Measurements from ENCODE around the gene ABCG8.
A peak's percentile ranks its signal among the peaks of the same experiment; 100 is the strongest.

Gene ABCG8

DNA sequence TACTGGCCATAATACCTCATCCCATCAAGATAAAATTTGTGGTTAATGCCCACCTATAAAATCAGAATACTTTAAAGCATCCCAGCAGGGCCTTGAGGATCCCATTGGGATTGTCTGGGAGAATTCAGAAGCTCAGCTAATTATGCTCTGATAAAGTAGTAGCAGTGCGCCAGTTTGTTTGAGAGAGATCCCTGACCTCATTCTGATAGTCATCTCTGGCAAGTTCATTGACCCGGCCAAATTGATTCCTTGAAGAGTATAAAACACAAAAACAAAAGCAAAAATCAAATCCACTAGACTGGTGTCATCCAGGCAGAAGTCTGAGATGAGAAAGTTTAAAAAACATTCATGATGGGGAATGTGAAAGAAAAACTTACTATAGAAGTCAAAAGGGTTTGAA is 14.3 kb upstream of the ABCG8 start:
- in situ Hi-C loops (cut with MboI; ENCODE audit: low pct_unique_long_range_greater_than_20kb, low sequenced_read_pairs), result no loop called here
- no peak for DNase-seq

GRCh38 chr2:43824951-43825493 is 13.7 kb upstream of the ABCG8 start:
- in situ Hi-C loops (cut with MboI; ENCODE audit: low pct_unique_long_range_greater_than_20kb, low sequenced_read_pairs), result no loop called here
- DNase-seq, result no peak

DNA sequence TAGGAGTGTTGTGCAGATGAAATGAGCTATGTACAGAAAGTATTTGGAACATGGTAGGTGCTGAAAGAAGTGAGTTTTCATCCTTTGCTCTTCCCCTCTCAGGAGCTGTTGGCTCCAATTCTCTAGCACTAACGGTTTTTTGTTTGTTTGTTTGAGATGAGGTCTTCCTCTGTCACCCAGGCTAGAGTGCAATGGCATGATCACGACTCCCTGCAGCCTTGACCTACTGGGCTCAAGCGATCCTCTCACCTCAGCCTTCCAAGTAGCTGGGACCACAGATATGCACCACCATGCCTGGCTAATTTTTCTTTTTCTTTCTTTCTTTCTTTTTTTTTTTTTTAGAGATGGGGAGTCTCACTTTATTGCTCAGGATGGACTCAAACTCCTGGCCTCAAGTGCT is 12.9 kb upstream of the ABCG8 start:
- in situ Hi-C loops (cut with MboI; ENCODE audit: low pct_unique_long_range_greater_than_20kb, low sequenced_read_pairs), result no loop called here
- no peak for DNase-seq

DNA sequence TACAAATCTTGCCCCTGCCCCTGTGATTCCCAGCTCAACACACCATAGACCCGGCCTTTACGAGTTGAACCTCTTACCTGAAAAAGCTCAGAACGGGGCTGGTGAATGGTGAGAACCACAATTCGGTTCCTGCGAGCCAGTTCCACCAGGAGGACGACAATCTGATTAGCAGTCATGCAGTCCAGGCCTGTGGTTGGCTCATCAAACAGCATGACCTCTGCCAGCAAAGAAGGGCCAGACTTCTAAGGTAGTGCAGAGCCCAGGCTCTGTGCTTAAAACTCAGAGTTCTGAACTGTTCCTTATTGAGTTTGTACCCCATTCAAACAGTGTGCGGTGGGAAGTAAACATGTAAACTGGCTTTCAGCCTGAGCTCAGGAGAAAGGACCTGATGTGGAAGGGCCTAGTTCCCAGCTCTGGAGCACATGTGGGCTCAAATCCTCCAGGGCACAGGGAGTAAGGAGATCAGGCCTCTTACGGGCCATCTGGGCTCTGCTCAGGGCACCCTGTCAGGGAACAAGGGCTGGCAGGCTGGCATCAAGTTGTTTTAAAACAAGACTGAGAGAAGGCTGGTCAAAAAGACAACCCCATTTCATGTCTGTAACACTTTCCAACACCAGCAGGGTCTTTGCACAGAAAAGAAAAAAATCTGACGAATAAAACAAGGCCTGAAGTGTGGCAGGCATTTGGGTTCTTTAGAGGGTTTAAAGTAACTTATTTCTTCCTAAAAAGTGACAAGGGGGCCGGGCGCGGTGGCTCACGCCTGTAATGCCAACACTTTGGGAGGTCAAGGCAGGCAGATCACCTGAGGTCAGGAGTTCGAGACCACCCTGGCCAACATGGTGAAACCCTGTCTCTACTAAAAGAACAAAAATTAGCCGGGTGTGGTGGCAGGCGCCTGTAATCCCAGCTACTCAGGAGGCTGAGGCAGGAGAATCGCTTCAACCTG is 12.2 kb upstream of the ABCG8 start:
- in situ Hi-C loops (cut with MboI; ENCODE audit: low pct_unique_long_range_greater_than_20kb, low sequenced_read_pairs), result no loop called here

GRCh38 chr2:43831543-43832294 is 7.1 kb upstream of the ABCG8 start:
- DNase-seq, result no peak
- in situ Hi-C loops (cut with MboI; ENCODE audit: low pct_unique_long_range_greater_than_20kb, low sequenced_read_pairs), result no loop called here

More for the DNA sequence above, 12.2 kb upstream of the ABCG8 start:
- DNase-seq, result no peak

DNA sequence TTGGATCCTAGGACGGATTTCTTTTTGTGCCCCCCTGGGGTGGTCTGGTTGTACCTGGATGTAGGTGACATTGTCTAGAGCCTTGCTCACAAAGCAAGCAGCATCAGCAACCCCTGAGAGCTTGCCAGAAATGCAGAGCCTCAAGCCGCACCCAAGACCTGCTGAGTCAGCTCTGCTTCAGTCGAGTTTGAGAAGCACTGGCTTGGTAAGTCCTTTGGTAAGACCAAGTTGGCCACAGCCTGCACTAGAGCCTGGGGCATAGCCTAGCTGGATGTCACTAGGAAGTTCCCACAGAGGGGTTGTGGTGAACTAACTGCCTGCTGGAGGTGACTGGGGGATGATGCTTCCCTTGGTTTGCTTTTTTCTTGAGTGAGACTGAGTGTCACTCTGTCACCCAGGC is 6.3 kb upstream of the ABCG8 start:
- no peak for DNase-seq
- in situ Hi-C loops (cut with MboI; ENCODE audit: low pct_unique_long_range_greater_than_20kb, low sequenced_read_pairs), result no loop called here

DNA sequence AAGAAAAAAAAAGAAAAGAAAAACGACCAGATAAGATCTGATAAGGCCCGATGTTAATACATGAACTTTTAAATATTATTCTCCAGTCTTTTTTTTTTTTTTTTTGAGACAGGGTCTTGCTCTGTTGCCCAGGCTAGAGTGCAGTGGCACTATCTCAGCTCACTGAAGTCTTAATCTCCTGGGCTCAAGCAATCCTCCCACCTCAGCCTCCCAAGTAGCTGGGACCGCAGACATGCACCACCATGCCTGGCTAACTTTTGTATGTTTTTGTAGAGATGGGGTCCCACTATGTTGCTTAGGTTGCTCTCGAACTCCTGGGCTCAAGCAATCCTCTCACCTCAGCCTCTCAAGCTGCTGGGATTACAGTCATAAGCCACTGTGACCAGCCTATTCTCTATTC is 1.7 kb upstream of the ABCG8 start:
- DNase-seq, result no peak
- in situ Hi-C loops (cut with MboI; ENCODE audit: low pct_unique_long_range_greater_than_20kb, low sequenced_read_pairs), result no loop called here

DNA sequence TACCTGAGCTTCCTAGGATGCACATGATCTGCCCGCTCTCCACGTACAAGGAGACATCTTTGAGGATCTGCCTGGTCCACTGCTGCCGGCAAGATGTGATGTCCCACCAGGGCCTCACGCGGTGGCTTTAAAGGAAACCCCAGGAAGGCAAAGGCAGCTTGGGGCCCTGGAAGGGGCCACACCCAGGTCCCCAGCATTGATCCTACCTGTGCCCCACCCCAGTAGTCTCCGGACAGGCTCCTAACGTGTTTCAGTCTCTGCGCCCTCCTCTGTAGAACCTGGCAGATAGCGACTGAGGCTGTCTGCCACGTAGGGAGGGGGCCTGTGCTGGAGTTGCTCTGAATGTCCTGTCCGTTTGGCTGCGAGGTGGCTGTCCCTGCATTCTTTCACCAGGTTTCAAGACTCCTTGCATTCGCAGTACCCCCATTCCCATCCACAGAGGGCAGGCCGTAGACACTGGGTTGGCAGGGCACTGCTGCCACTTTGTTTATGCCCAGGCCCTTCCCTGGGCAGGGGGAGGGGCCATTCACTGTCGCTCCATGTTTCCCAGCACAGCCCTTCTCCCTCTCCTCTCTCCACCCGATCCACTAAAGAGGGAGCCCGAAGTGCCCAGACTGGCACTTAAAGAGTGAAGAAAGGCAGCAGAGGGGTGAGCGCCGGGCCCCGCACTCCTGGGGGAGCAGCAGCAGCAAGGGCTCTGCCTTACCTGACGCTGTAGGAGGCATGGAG is 776 bp upstream of the ABCG8 start:
- in situ Hi-C loops (cut with MboI; ENCODE audit: low pct_unique_long_range_greater_than_20kb, low sequenced_read_pairs), result no loop called here
- no peak for DNase-seq

DNA sequence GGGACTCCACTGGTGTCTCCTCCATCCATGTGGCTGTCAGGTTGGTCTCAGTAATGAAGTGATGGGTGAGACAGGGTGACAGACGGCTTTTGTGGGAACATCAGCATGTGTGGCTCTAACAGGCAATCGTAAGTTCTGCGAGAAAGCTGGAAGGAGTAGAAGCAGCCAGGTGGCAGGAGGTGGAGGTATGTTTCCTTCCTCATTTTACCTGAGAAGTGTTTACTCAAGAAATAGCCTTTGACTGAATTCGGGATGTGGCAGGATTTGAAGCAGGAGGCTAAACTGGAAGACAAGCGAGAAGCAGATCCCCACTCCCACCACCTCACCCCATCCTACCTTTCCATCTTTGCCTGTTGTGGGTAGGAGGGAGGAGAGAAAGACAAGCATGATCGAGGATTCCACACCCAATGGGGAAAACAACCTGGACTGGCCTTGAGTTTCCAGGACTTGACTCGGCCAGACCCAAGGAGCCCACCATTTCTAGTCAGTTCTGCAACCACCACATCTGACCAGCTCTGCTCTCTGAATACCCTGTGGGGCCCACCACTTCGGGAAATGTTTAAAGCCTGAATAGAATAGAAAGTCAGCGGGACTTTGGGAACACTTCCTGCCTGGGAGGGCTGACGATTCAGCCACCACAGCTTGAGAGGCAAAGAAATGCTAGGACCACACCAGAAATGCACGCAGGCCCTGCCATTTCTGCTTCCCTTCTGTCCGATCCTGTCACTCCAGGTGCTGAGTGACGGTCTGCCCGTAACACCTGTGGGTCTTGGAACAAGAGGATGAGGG is 1.2 kb downstream of the ABCG8 start:
- no peak for DNase-seq
- in situ Hi-C loops (cut with MboI; ENCODE audit: low pct_unique_long_range_greater_than_20kb, low sequenced_read_pairs), result no loop called here

DNA sequence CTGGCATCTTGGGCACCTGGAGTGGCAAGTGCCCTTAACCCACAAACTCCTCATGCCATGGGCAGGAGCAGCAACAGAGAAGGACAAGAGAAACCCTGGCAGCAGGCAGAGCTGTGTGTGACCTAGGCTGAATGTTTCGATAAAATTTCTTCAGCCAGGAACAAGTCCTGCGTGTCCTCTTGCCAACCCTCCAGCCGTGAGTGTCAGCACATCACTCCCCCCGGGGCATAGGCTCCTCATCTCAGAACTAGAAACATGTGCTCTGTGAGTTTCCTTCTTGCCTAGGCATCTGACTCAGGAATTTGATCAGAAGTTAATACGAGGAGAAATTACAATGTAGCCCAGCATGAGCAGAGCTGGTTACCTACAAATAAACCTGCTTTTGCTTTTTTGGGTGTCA is 2.2 kb downstream of the ABCG8 start:
- in situ Hi-C loops (cut with MboI; ENCODE audit: low pct_unique_long_range_greater_than_20kb, low sequenced_read_pairs), result no loop called here
- no peak for DNase-seq

DNA sequence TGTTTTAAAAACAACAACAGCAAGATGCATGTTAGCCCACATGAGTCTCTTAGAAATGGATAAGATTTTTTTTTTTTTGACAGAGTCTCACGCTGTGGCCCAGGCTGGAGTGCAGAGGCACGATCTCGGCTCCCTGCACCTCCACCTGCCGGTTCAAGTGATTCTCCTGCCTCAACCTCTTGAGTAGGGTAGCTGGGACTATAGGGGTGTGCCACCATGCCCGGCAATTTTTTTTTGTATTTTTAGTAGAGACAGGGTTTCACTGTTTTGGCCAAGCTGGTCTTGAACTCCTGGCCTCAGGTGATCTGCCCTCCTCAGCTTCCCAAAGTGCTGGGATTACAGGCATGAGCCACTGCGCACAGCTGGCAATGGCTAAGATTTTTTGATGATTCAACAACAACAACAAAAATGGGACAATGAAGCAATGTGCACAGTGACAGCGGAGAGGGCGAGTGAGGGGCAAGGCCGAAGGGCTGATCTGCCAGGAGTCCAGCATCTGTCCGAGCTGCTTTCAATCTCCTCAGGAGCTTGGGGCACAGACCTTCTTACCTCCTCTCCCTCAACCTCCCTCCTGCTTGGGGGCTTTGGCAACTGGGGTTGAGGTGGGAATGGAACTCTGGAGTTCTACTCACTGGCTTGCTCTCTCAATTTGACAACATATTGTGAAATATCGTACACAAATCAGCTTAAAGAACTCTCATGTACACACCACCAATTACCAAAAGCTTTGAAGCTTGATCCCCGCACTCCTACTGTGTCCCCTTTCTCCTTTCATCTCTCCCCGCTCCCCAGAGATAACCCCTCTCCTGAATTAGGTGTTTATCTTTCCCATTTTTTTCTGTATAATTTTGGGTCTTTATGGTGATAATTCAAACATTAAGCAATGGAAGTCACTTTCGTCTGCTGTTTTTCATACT is 3.4 kb downstream of the ABCG8 start:
- DNase-seq, result no peak
- in situ Hi-C loops (cut with MboI; ENCODE audit: low pct_unique_long_range_greater_than_20kb, low sequenced_read_pairs), result no loop called here

DNA sequence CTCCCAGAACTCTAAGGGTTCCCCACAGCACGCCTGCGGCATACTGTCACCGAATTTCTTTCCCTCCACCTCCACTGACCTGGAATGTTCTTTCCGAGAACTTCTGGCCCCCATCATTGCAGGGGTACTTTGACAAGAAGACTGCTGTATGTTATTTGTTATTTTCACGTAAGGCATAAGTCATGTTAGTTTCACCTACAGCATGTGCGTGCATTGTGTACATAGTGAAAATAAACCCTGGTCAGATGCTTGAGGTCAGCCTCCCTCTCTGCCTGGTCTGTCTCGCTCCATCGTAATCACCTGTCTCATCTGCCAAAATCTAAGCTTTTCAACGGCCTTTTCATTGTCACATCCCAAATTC is 4.1 kb downstream of the ABCG8 start:
- in situ Hi-C loops (cut with MboI; ENCODE audit: low pct_unique_long_range_greater_than_20kb, low sequenced_read_pairs), result no loop called here
- no peak for DNase-seq

- in situ Hi-C loops (cut with MboI; ENCODE audit: low pct_unique_long_range_greater_than_20kb, low sequenced_read_pairs), result no loop called here
- no peak for DNase-seq
Observed at GRCh38 chr2:43845181-43845580, 6.4 kb downstream of the ABCG8 start.

DNA sequence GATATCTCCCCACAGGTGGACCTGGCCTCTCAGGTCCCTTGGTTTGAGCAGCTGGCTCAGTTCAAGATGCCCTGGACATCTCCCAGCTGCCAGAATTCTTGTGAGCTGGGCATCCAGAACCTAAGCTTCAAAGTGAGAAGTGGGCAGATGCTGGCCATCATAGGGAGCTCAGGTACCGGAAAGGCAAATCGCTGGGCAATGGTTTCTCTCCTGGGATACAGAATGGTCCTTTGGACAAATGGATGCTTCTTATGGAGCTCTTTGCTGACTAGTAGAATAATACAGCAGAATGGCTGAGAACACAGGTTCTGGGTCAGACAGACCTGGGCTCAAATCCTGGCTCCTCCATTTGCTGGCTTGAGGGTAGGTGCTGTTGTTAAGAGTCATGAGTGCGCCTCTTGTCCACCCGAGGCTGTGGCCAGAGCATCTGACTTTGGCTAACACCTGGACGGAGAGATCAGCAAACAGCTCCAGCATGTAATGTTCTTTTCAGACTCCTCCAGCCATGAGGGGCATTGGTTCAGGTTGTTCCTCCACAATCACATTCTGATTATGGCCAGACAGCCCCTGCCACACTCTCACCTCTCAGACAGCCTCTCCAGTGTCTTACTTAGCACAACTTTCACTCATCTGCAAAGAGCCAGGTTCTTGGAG is 7.5 kb downstream of the ABCG8 start:
- in situ Hi-C loops (cut with MboI; ENCODE audit: low pct_unique_long_range_greater_than_20kb, low sequenced_read_pairs), result no loop called here
- no peak for DNase-seq

DNA sequence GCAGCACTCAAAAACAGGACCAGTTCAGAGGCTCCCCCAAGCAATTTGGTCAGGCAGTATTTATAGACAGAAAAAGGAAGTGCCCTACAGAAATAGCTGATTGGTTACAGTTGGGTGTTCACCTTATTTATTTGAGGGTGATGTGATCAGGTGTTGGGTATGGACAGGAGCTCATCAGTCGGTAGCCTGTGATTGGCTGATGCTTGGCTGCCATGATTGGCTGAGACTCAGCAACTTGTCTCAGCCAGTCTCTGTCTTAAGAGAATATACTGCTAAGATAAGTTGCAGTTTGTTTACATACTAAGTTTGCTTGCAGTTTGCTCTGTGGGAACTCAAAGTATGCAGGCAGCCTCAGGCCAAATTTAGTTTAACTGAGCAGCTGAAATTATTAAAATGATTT is 9.4 kb downstream of the ABCG8 start:
- in situ Hi-C loops (cut with MboI; ENCODE audit: low pct_unique_long_range_greater_than_20kb, low sequenced_read_pairs), result no loop called here
- peak; percentile 13 for DNase-seq

DNA sequence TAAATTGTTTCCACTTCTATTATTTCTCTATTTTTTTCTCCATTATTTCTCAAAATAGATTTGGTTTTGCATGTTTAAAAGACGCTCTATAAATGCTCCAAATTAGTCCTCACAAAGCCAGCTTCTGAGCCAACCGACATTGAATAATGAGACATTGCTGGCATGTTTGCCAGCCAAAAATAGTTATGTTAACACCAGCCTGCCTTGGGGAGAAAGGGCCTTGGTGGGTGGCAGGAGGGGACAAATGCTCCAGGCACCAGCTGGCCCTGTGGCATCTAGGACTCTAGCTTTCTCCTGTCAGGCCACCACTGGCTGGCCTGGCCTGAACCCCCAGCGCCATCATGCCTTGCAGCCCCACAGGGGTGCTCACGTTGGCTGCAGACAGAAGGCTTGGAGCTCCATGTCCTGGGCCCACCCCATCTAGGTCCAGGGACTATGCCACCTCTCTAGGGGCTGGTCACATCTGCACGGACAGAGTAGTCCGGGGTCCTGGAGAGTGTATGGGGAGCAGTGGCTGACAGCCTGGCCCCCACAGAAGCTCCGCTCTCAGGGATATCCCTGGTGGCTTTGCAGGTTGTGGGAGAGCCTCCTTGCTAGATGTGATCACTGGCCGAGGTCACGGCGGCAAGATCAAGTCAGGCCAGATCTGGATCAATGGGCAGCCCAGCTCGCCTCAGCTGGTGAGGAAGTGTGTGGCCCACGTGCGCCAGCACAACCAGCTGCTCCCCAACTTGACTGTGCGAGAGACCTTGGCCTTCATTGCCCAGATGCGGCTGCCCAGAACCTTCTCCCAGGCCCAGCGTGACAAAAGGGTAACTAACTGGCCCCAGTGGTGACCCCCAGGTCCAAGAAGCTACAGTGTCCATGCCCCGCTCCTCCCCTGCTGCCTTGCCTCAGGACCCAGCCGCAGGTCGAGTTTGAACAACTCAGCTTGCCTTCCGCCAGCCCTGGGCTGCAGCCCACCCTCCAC is 12.5 kb downstream of the ABCG8 start:
- in situ Hi-C loops (cut with MboI; ENCODE audit: low pct_unique_long_range_greater_than_20kb, low sequenced_read_pairs), result no loop called here
- no peak for DNase-seq

Measured in KBM-7 (cell line).